Mesenchymal stem cell (in vitro differentiated cells and primary cell): ENCODE measurements around the gene RBBP4.

Experiments
- DNase-seq: peaks from one replicate; pipeline ENCODE4 v3.0.0-alpha.2; 2013
- H2AFZ ChIP-seq: one replicate; pipeline ENCODE4 v1.6.1; 2013; ENCODE audit warnings: low read depth, mild to moderate bottlenecking, control low read depth, inconsistent platforms, low read length, moderate library complexity
- H2AK5ac ChIP-seq: 2 replicates; pipeline ENCODE4 v1.6.1; 2013; ENCODE audit warnings: low read length, moderate library complexity, mild to moderate bottlenecking, inconsistent platforms; ENCODE audit not compliant: severe bottlenecking
- H2BK120ac ChIP-seq: one replicate; pipeline ENCODE4 v1.6.1; 2013; ENCODE audit warnings: low read depth, mild to moderate bottlenecking, inconsistent platforms, low read length, moderate library complexity
- H2BK12ac ChIP-seq, 2 experiments: one replicate each; pipeline ENCODE4 v1.6.1; 2013; ENCODE audit warnings: inconsistent platforms in 2 of 2, low read length in 2 of 2, mild to moderate bottlenecking in 2 of 2, moderate library complexity in 2 of 2, control low read depth in 1 of 2
- H2BK15ac ChIP-seq: one replicate; pipeline ENCODE4 v1.6.1; 2013; ENCODE audit warnings: mild to moderate bottlenecking, low read depth, inconsistent platforms; ENCODE audit not compliant: poor library complexity, severe bottlenecking
- H2BK5ac ChIP-seq: 2 replicates; pipeline ENCODE4 v1.6.1; 2013; ENCODE audit warnings: low read depth, mild to moderate bottlenecking, low read length, control low read depth, inconsistent platforms; ENCODE audit not compliant: poor library complexity, severe bottlenecking
- H3K14ac ChIP-seq, 2 experiments: one replicate each; pipeline ENCODE4 v1.6.1; 2013; ENCODE audit warnings: inconsistent platforms in 2 of 2, low read length in 2 of 2, control low read depth in 1 of 2, mild to moderate bottlenecking in 1 of 2, moderate library complexity in 1 of 2
- H3K18ac ChIP-seq, 2 experiments: one replicate each; pipeline ENCODE4 v1.6.1; 2013; ENCODE audit warnings: inconsistent platforms in 2 of 2, low read length in 2 of 2, control low read depth in 1 of 2, low read depth in 1 of 2, mild to moderate bottlenecking in 1 of 2
- H3K23ac ChIP-seq, 2 experiments: one replicate each; pipeline ENCODE4 v1.6.1; 2013; ENCODE audit warnings: inconsistent platforms in 2 of 2, low read length in 2 of 2, mild to moderate bottlenecking in 2 of 2, moderate library complexity in 2 of 2, control low read depth in 1 of 2
- H3K27ac ChIP-seq: 2 replicates; pipeline ENCODE4 v1.5.1; 2013; ENCODE audit warnings: mild to moderate bottlenecking, moderate library complexity, low read length, control low read depth, inconsistent platforms; ENCODE audit not compliant: poor library complexity, severe bottlenecking
- H3K27me3 ChIP-seq, 2 experiments: 2 replicates each; pipeline versions ENCODE4 v1.6.1 to v1.7.0; 2013; ENCODE audit warnings: low read length in 2 of 2, mild to moderate bottlenecking in 2 of 2, moderate library complexity in 2 of 2, control low read depth in 1 of 2, inconsistent platforms in 1 of 2; ENCODE audit not compliant: control insufficient read depth in 1 of 2, insufficient read depth in 1 of 2
- H3K36me3 ChIP-seq, 2 experiments: 2 replicates each; pipeline versions ENCODE4 v1.6.1 to v1.7.0; 2013; ENCODE audit warnings: low read length in 2 of 2, control low read depth in 1 of 2, inconsistent platforms in 1 of 2, low read depth in 1 of 2, mild to moderate bottlenecking in 1 of 2; ENCODE audit not compliant: insufficient read depth in 2 of 2, control insufficient read depth in 1 of 2
- H3K4ac ChIP-seq, 2 experiments: one replicate each; pipeline ENCODE4 v1.6.1; 2013; ENCODE audit warnings: inconsistent platforms in 2 of 2, low read length in 2 of 2, mild to moderate bottlenecking in 2 of 2, moderate library complexity in 2 of 2, control low read depth in 1 of 2, low read depth in 1 of 2
- H3K4me1 ChIP-seq: 2 replicates; pipeline ENCODE4 v1.6.1; 2013; ENCODE audit warnings: low read depth, low read length, control low read depth; ENCODE audit not compliant: control insufficient read depth, insufficient read depth
- H3K4me2 ChIP-seq: 2 replicates; pipeline ENCODE4 v1.6.1; 2013; ENCODE audit warnings: low read length, mild to moderate bottlenecking, inconsistent platforms; ENCODE audit not compliant: poor library complexity, severe bottlenecking
- H3K4me3 ChIP-seq, 2 experiments: 2 replicates each; pipeline versions ENCODE4 v1.5.1 to v1.7.0; 2013; ENCODE audit warnings: low read length in 2 of 2, mild to moderate bottlenecking in 2 of 2, control low read depth in 1 of 2, low read depth in 1 of 2; ENCODE audit not compliant: insufficient read depth in 1 of 2
- H3K79me1 ChIP-seq: replicated peaks from 2 replicates; pipeline ENCODE4 v1.6.1; 2013; ENCODE audit warnings: mild to moderate bottlenecking, control low read depth, low read length, inconsistent platforms; ENCODE audit not compliant: poor library complexity, severe bottlenecking
- H3K9ac ChIP-seq: 2 replicates; pipeline ENCODE4 v1.7.0; 2013; ENCODE audit warnings: mild to moderate bottlenecking, low read length, moderate library complexity
- H3K9me3 ChIP-seq: 2 replicates; pipeline ENCODE4 v1.7.0; 2013; ENCODE audit warnings: mild to moderate bottlenecking, low read length; ENCODE audit not compliant: control insufficient read depth
- H4K8ac ChIP-seq: one replicate; pipeline ENCODE4 v1.6.1; 2013; ENCODE audit warnings: inconsistent platforms, mild to moderate bottlenecking, low read length, moderate library complexity
- H4K91ac ChIP-seq: one replicate; pipeline ENCODE4 v1.6.1; 2013; ENCODE audit warnings: mild to moderate bottlenecking, low read length, inconsistent platforms
- WGBS: methylation state at CpG from one replicate; pipeline ENCODE4 v1.1.7; 2013; ENCODE audit warnings: mixed read lengths; 5-methylcytosine and 5-hydroxymethylcytosine counted together

Gene RBBP4

GRCh38 chr1:32618673-32619221 lies 32.3 kb upstream of the RBBP4 start:
- Histone ChIP-seq H3K79me1 (peaks cover 13% of the 10 kb centered on the region), H3K18ac (no peak overlapping the region), H3K9ac (no peak overlapping the region), H3K14ac (no peak overlapping the region), H2AK5ac (no peak overlapping the region), H3K4me1 (no peaks in the 10 kb centered on the region), H2BK12ac (no peak overlapping the region), H4K8ac (no peak overlapping the region), H4K91ac (no peak overlapping the region), H3K27ac (no peak overlapping the region), H3K4me2 (no peak overlapping the region), H2AFZ (no peak overlapping the region), H3K4ac (no peak overlapping the region), H2BK120ac (no peak overlapping the region), H2BK5ac (no peak overlapping the region), H3K9me3 (no peaks in the 10 kb centered on the region), H3K27me3 (no peaks in the 10 kb centered on the region), H3K36me3 (peaks cover 5 to 16% of the 10 kb centered on the region in 2 experiments), H2BK15ac (no peak overlapping the region), H3K23ac (no peak overlapping the region), H3K4me3 (no peak overlapping the region)
- DNase-seq: no peak
- 94% methylated on average over 5 of the region's 5 CpGs for WGBS

GRCh38 chr1:32619701-32620485 lies 31.1 kb upstream of the RBBP4 start:
- Histone ChIP-seq H3K36me3 (peaks cover 7 to 22% of the 10 kb centered on the region in 2 experiments), H3K4me1 (no peaks in the 10 kb centered on the region), H2BK15ac (no peak overlapping the region), H2AK5ac (no peak overlapping the region), H3K4ac (no peak overlapping the region), H2BK5ac (no peak overlapping the region), H3K4me3 (no peak overlapping the region), H4K8ac (no peak overlapping the region), H3K79me1 (peaks cover 15% of the 10 kb centered on the region), H3K9me3 (no peaks in the 10 kb centered on the region), H3K18ac (no peak overlapping the region), H3K27me3 (no peaks in the 10 kb centered on the region), H3K14ac (no peak overlapping the region), H3K9ac (no peak overlapping the region), H3K4me2 (no peak overlapping the region), H2BK12ac (no peak overlapping the region), H3K23ac (no peak overlapping the region), H4K91ac (no peak overlapping the region), H3K27ac (no peak overlapping the region), H2BK120ac (no peak overlapping the region), H2AFZ (no peak overlapping the region)
- no peak for DNase-seq
- WGBS: 96% methylated on average over 3 of the region's 5 CpGs

- Histone ChIP-seq H4K8ac (no peak overlapping the region), H2AK5ac (no peak overlapping the region), H3K9me3 (no peaks in the 10 kb centered on the region), H2BK120ac (no peak overlapping the region), H3K4ac (no peak overlapping the region), H3K4me1 (no peaks in the 10 kb centered on the region), H2BK12ac (no peak overlapping the region), H4K91ac (no peak overlapping the region), H3K27me3 (no peaks in the 10 kb centered on the region), H3K18ac (no peak overlapping the region), H3K9ac (no peak overlapping the region), H2BK15ac (no peak overlapping the region), H3K79me1 (peaks cover 16% of the 10 kb centered on the region), H3K4me2 (no peak overlapping the region), H2BK5ac (no peak overlapping the region), H2AFZ (no peak overlapping the region), H3K14ac (no peak overlapping the region), H3K4me3 (no peak overlapping the region), H3K23ac (no peak overlapping the region), H3K36me3 (peaks cover 11 to 36% of the 10 kb centered on the region in 2 experiments), H3K27ac (no peak overlapping the region)
- DNase-seq: no peak
- WGBS: no CpG with 5 or more reads among the region's 2 CpGs
These were observed 28.8 kb upstream of the RBBP4 start for GRCh38 chr1:32622205-32622604.

- Histone ChIP-seq H3K23ac (no peak overlapping the region), H3K9me3 (no peaks in the 10 kb centered on the region), H3K27me3 (no peaks in the 10 kb centered on the region), H3K4me1 (no peaks in the 10 kb centered on the region), H3K18ac (no peak overlapping the region), H3K79me1 (peaks cover 20% of the 10 kb centered on the region), H2AFZ (no peak overlapping the region), H2BK120ac (no peak overlapping the region), H3K4me3 (no peak overlapping the region), H2BK12ac (no peak overlapping the region), H3K4ac (no peak overlapping the region), H3K4me2 (no peak overlapping the region), H3K14ac (no peak overlapping the region), H2BK5ac (no peak overlapping the region), H3K27ac (no peak overlapping the region), H2BK15ac (no peak overlapping the region), H3K36me3 (peaks cover 17 to 43% of the 10 kb centered on the region in 2 experiments), H3K9ac (no peak overlapping the region), H2AK5ac (no peak overlapping the region), H4K91ac (no peak overlapping the region), H4K8ac (no peak overlapping the region)
- no peak for DNase-seq
- WGBS: 93% methylated on average over 3 of the region's 3 CpGs
These were observed 28.0 kb upstream of the RBBP4 start for GRCh38 chr1:32622806-32623681.
